GM03348 (cell line): Measurements from ENCODE around the gene RNF19B.

Experiments used
- DNase-seq: peaks from one replicate; pipeline ENCODE4 v3.0.0; 2012; ENCODE audit warnings: low spot score

The RNF19B gene

DNA sequence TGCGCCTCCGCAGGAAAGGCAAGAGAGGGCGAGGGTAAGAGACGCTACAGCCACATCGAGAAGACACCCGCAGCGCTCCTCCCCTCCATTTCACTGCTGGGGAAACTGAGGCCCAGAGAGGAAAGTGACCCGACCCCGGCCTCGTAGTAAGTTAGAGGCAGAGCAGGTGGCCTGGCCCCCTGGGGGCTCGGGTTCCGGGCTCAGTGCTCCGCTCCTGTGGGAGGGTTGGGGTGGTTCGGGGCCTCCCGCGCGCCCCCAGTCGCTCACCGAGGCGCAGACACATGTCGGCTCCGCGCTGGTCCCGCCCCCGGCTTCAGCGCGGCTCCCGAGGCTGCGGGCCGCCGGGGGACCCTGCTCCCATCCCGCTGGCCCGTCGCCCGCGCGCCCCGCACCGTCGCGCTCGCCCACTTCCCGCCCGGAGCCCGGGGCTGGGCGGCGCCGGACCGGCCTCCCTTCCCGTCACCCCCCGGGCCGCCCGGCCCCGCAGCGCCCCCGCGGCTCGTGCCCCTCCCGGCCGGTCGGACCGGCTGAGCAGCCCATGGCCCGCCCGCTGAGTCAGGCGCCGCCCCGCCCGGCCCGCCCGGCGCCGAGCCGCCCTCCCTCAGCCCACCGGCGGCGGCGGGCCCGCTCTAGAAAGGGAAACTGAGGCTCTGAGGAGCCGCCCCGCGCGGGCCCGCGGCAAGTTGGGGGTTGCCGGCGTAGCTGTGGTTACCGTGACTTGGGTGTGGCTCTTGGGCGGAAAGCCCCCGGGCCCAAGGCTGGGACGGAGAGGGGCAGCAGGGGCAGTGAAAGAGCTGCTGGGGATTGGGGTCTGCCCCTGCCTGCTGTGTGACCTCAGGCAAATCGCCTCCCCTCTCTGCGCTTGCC lies 63.4 kb downstream of the RNF19B start, which contains the start of gene TMEM54:
Gene TMEM54 (minus strand): TSS at position 434 of the 867 bp plus-strand sequence. CDS start 151 bp downstream, at position 283.
- DNase-seq, result peak; percentile 92

GRCh38 chr1:32900371-32900955 lies 64.1 kb downstream of the RNF19B start:
- DNase-seq, result no peak

DNA sequence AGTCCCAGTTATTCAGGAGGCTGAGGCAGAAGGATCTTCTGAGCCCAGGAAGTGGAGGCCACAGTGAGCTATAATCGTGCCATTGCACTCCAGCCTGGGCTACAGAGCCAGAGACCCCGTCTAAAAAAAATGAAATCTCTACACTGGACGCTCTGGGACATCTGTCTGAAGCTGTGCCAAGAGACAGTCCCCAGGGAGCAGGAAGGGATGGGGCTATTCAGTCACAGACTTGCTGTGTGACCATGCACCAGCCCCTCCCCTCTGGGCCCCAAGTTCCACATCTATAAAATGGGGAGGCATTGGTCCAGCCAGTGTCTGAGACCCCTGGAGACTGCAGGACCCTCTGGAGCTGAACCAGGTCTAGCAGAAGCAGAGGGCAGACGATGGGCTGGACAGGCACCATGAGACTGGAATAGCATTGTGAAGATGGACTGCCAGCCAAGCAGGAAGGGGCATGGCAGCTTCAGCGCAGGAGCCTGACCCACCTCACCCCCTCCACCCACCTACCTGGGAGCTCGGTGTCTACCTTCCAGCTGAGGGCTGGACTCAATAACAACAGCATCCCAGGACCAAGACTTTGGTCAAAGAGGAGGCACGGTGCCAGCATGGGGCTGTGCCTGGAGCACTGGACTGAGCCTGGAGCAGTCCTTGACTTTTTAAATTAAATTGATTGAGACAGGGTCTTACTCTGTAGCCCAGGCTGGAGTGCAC lies 64.9 kb downstream of the RNF19B start:
- no peak for DNase-seq

GRCh38 chr1:32898958-32899357 lies 65.7 kb downstream of the RNF19B start:
- DNase-seq, result no peak

- no peak for DNase-seq
Observed at GRCh38 chr1:32898056-32898455, 66.6 kb downstream of the RNF19B start.

- no peak for DNase-seq
Observed at GRCh38 chr1:32897082-32898049, 67.2 kb downstream of the RNF19B start.

- DNase-seq, result no peak
Observed at GRCh38 chr1:32896451-32896850, 68.2 kb downstream of the RNF19B start.

GRCh38 chr1:32895325-32896215 lies 69.0 kb downstream of the RNF19B start:
- no peak for DNase-seq

DNA sequence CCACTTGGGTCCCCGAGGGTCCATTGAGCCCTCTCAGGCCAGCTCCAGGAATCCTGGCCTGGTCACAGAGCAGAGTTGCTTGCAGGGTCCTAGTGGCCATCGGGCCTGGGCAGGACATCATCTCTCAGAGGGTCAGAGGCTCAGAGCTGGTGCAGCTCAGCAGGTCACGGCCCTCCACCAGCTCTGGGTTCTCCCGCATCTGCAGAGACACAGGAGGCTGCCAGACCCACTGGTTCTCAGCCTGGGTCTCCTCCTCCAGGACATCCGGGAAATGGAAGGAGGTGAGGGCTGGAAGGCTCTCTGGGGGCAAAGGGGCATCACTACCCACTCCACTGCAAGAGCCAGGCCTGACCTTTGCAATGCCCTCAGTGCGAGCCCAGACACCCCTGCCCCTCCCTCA lies 69.9 kb downstream of the RNF19B start:
- no peak for DNase-seq

- no peak for DNase-seq
Observed at GRCh38 chr1:32894019-32894600, 70.5 kb downstream of the RNF19B start.

GRCh38 chr1:32893198-32894018 lies 71.2 kb downstream of the RNF19B start:
- peak; percentile 75 for DNase-seq

- peak; percentile 79 for DNase-seq
Observed at GRCh38 chr1:32892368-32893197, 72.0 kb downstream of the RNF19B start.

- no peak for DNase-seq
Observed at GRCh38 chr1:32891630-32892029, 73.0 kb downstream of the RNF19B start.

GRCh38 chr1:32891241-32891570 lies 73.4 kb downstream of the RNF19B start:
- no peak for DNase-seq

DNA sequence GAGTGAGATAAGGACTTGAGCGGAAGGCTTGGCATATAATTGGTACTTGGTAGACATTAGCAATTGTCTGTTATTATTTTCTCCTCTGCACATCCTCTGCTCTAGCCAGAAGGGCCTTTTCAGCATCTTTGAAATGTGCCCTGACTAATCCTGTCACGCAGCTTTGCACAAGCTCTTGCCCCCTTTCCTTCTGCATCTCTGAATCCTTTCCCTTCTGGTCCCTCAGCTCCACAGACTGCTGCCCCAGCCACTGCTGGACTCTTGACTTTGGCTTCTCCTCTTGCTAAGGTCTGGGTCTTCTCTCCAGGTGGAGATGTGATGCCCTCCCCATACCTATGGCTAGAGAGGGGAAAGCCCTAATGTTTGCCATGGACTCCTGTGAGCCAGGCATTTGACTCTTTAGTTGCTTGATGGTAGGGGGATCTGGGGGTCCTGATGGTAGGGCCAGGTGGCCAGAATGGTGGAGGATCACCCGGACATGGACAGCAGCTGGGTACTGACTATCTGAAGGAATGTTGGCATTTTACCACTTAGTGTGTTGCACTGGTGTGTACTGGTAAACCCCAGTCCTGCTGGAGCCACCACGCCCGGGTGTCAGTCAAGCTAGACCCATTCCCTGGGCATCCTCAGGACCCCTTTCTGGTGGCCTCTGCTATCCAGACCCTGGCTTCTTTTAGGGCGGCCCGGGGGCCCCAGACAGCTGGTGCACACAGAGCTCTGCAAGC lies 73.9 kb downstream of the RNF19B start:
- no peak for DNase-seq

- DNase-seq, result no peak
Observed at GRCh38 chr1:32889731-32890278, 74.8 kb downstream of the RNF19B start.

DNA sequence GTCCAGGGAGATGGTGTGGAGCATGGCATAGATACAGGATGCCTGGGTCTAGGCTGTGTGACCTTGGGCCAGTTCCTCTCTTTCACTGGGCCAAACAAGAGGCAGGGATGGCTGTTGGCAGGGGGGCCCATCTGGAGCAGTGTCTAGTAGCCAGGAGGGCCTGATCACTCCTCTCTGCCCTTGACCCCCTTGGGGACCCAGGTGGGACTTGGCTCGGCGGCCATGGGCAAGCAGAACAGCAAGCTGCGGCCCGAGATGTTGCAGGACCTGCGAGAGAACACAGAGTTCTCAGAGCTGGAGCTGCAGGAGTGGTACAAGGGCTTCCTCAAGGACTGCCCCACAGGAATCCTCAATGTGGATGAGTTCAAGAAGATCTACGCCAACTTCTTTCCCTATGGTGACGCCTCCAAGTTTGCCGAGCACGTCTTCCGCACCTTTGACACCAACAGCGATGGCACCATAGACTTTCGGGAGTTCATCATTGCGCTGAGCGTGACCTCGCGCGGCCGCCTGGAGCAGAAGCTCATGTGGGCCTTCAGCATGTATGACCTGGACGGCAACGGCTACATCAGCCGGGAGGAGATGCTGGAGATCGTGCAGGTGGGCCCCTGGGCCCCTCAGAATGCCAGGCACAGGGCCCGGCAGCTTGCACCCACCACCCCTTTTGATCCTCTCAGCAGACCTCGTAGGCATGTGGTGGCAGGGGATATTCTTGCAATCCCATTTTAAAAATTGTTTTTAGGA lies 75.8 kb downstream of the RNF19B start:
- no peak for DNase-seq
